Camera-type eye (tissue), 1 donor: Measurements from ENCODE around the gene RGL3. TPM values are rescaled to one million over a fixed set of nuclear protein-coding genes. Genes with fewer than 3 reads are reported as not detected.

Source experiments
- total RNA-seq: library from RNA; depleted of rRNA; stranded (reverse); fragments of >200 nt; gene quantifications from one replicate; pipeline ENCODE4 v1.2.3, GENCODE V29; 2014

The RGL3 gene
- 2.5 TPM for total RNA-seq

GRCh38 chr19:11418549-11419506 lies at the start of gene RGL3:
TSS of gene RGL3 (minus strand) at chr19:11419314. CDS start at chr19:11419278, 36 bp downstream.

GRCh38 chr19:11435057-11435832 lies 16.1 kb upstream of the RGL3 start, which contains the start of the genes ODAD3 and PRKCSH:
TSS of gene ODAD3 (minus strand) at chr19:11435121. CDS start at chr19:11435016, 105 bp downstream.
TSS of gene PRKCSH (plus strand) at chr19:11435635. CDS start at chr19:11436118, 483 bp downstream.

GRCh38 chr19:11374433-11375142 lies 44.5 kb downstream of the RGL3 start, which contains the start of gene SWSAP1:
TSS of gene SWSAP1 (plus strand) at chr19:11374666. CDS start at chr19:11374681, 15 bp downstream.

GRCh38 chr19:11355160-11356073 lies 63.7 kb downstream of the RGL3 start, which contains the start of gene PLPPR2:
TSS of gene PLPPR2 (plus strand) at chr19:11355432. CDS start at chr19:11357674, 2,242 bp downstream.

GRCh38 chr19:11346104-11346940 lies 72.8 kb downstream of the RGL3 start, which contains the start of the genes CCDC159 and TMEM205:
TSS of gene CCDC159 (plus strand) at chr19:11346519. CDS start at chr19:11346607, 88 bp downstream.
TSS of gene TMEM205 (minus strand) at chr19:11346268. CDS start at chr19:11345619, 649 bp downstream.

Other genes with a start within 250 kb of the RGL3 start
- gene KANK2, start 221.8 kb downstream of the RGL3 start, total RNA-seq, result 190 TPM
- 1.4 TPM for gene ANGPTL8, start 179.7 kb downstream of the RGL3 start, total RNA-seq
- gene DOCK6, start 156.8 kb downstream of the RGL3 start, total RNA-seq, result 44.9 TPM
- gene TSPAN16, start 123.2 kb downstream of the RGL3 start, total RNA-seq, result not detected
- gene RAB3D, start 79.7 kb downstream of the RGL3 start, total RNA-seq, result 17.7 TPM
- gene TMEM205, start 73.0 kb downstream of the RGL3 start, total RNA-seq, result 83.0 TPM
- 55.9 TPM for gene CCDC159, start 72.8 kb downstream of the RGL3 start, total RNA-seq
- gene PLPPR2, start 63.9 kb downstream of the RGL3 start, total RNA-seq, result 16.8 TPM
- 1.5 TPM for gene SWSAP1, start 44.6 kb downstream of the RGL3 start, total RNA-seq
- 3.4 TPM for gene EPOR, start 35.0 kb downstream of the RGL3 start, total RNA-seq
- 0.27 TPM for gene ODAD3, start 15.8 kb upstream of the RGL3 start, total RNA-seq
- gene PRKCSH, start 16.3 kb upstream of the RGL3 start, total RNA-seq, result 110 TPM
- gene ELAVL3, start 61.7 kb upstream of the RGL3 start, total RNA-seq, result 38.3 TPM
- gene ZNF653, start 86.5 kb upstream of the RGL3 start, total RNA-seq, result 12.9 TPM
- 43.5 TPM for gene ECSIT, start 109.8 kb upstream of the RGL3 start, total RNA-seq
- gene CNN1, start 119.5 kb upstream of the RGL3 start, total RNA-seq, result 43.3 TPM
- 23.4 TPM for gene ELOF1, start 139.9 kb upstream of the RGL3 start, total RNA-seq
- 16.7 TPM for gene ACP5, start 158.3 kb upstream of the RGL3 start, total RNA-seq
- gene ZNF627, start 178.2 kb upstream of the RGL3 start, total RNA-seq, result 56.4 TPM